Measurements from ENCODE around the gene BTBD9.

GRCh38 chr6:38159596-38159995 lies 480.1 kb downstream of the BTBD9 start:
- TF ChIP-seq CTCF (IDR thresholded peaks at IDR 0.05 in 4 of 5, conservative IDR thresholded peaks at IDR 0.05 in 1 of 5) = no peak
- no peak for TF ChIP-seq POLR2A (IDR thresholded peaks at IDR 0.05)
